DMS53 treated with DMSO at 0.1 percent for 48 hours (cell line): ENCODE measurements around the gene LRMDA.
A peak's percentile ranks its signal among the peaks of the same experiment; 100 is the strongest.
"Not testable (repeated sequence)": the region's sequence is repeated elsewhere in the genome, so short reads cannot be mapped to it uniquely, and the experiment has no call there.

Experiments used
- DNase-seq: peaks from one replicate; lab custom pipeline; 2025; ENCODE audit not compliant: unreplicated experiment; lab: John Stamatoyannopoulos, UW

LRMDA gene

GRCh38 chr10:76487582-76487981, 1056.2 kb downstream of the LRMDA start:
- DNase-seq, result no peak

DNA sequence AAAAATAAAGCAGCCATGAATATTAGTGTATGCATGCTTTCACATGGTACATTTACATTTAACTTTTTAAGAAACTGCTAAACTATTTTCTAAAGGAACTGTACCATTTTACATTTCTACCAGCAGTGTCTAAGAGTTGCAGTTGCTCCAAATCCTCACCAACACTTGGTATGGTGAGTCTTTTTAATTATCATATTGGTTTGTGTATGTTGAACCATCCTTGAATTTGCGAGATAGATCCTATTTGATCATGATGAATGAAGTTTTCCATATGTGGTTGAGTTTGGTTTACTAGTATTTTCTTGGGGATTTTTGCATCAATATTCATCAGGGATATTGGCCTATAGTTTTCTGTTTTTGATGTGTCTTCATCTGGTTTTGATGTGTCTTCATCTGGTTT, 1057.2 kb downstream of the LRMDA start:
- DNase-seq, result no peak

- no peak for DNase-seq
Observed at GRCh38 chr10:76491216-76491615, 1059.8 kb downstream of the LRMDA start.

GRCh38 chr10:76492026-76492425, 1060.6 kb downstream of the LRMDA start:
- DNase-seq, result no peak

DNA sequence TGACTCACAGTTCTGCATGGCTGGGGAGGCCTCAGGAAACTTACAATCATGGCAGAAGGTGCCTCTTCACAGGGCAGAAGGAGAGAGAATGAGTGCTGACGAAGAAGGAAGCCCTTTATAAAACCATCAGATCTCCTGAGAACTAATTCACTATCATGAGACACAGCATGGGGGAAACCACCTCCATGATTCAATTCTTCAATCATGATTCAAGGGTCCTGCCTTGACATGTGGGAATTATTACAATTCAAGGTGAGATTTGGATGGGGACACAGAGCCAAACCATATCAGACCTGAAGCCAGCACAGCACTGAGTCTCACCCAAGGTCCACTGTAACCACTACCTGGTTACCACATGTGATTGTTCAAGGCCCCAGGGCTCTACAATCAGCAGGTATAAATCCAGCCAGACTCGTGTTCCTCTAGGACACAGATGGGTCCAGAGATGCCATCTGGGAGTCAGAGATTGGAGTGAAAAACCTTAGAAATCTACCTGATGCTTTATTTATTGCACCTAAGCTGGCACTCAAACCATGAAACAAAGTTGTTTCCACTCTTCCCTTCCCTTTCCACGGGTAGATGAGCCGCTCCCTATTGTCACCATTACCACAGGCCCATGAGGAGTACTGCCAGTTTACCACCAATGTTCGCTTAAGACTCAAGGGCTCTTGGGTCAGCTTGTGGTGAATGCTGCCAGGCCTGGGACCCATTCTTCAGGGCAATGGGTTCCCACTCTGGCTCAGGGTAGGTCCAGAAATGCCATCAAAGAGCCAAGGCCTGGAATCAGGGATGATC, 1061.5 kb downstream of the LRMDA start:
- no peak for DNase-seq

DNA sequence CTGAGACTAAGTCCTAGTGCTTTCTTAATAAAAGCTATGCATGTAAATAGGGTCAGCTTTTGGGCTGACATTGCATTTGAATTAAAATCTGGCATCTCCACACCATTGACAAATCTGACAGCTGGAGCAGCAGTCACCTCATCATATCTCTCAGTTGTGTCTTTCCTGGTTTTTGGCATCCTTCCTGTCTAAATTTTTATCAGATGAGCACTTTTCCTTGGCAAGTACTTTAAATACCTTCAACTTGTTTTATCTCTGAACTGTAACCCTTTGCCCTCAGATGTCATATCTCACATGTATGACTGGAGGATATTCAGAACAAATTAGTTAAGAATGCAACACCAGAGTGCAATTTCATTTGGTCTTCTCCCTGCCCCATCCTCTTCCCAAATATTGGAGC, 1066.2 kb downstream of the LRMDA start:
- no peak for DNase-seq

GRCh38 chr10:76504823-76505222, 1073.4 kb downstream of the LRMDA start:
- DNase-seq, result no peak

DNA sequence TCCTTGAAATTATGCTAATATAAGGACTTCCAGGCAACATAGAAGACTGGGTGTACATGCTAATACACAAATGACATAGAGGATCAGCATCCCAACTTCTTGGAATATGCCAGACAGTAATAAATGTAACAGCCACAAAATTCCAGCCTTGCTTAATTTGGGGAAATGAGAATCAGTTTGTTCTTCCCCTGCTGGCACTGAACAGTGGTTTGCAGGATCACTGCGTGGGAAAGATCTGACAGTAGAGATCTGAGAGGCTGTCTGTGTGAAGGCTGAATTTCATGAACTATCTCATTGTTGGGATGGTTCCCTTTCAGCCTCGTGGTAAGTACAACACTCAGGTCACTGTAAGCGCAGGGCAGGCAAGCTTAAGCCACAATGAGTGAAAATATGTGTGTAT, 1078.0 kb downstream of the LRMDA start:
- DNase-seq, result no peak

DNA sequence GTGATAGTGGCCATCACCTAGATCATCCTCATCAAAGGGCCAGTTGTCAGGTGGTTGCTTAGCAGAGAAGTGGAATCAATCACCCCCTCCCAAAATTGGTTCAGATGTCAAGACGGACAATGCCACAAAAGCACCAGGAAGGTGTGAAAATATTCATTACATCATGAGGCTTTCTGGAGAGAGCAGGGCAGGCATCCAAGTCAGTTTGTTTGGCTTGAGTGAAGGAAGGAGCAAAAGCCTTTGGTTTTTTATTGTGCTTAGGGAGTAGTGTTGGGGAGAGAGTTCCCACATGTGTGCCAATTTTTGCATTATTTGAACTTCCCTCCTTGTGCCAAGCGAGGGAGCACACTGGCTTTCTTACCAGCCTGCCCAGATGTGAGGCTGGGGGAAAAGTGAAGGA, 1082.9 kb downstream of the LRMDA start:
- no peak for DNase-seq

GRCh38 chr10:76514869-76515268, 1083.4 kb downstream of the LRMDA start:
- DNase-seq, result no peak

- DNase-seq, result no peak
Observed at GRCh38 chr10:76522547-76522946, 1091.1 kb downstream of the LRMDA start.

DNA sequence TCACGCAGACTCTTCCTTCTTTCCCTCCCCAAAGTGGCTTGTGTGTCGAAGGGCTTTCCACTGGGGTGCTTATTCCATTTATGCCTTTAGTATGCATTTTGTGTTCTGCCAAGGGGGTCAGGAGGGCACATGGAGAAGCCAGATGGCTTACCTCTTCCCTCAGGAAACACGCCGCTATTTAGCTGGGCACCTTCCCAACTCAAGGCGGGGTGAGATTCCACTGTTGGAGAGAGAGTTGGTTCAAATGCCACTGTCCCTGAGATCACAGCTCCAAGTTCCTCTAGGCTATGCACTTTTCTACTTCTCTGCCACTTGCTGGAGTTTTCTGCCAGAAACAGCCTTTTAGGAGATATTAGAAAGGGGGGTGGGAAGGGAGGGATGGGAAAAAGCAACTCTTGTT, 1091.8 kb downstream of the LRMDA start:
- DNase-seq, result no peak

GRCh38 chr10:76523791-76524351, 1092.4 kb downstream of the LRMDA start:
- no peak for DNase-seq

DNA sequence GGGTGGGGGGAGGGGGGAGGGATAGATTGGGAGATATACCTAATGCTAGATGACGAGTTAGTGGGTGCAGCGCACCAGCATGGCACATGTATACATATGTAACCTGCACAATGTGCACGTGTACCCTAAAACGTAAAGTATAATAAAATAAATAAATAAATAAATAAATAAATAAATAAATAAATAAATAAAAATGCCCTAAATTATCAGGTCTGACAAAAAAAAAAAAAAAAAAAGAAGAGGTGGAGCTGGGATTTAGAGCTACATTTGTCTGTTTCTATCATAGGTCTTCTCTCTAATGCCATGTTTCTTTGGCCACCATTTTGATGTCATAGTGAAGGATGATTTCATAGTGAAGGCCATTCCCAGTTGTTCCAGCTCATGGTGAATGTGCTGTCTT, 1095.4 kb downstream of the LRMDA start:
- DNase-seq, result not testable (repeated sequence)

DNA sequence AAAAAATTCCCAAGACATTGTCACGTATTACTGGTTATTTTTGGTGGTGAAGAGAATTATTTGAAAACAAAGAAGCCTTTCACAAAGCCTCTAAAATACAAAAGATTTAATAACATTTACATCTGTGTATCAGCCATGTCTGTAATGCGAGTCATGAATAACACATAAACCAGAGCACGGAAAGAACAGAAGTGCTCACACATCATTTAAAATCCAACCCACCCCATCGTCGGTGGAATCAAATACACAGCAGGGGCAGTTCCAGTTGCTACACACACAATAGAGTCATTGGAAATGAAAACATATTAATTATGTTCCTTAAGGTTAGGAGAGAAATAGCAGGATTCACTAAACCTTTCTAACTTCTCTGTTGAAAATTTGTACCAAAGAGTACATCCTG, 1108.9 kb downstream of the LRMDA start:
- no peak for DNase-seq

GRCh38 chr10:76540786-76541185, 1109.4 kb downstream of the LRMDA start:
- no peak for DNase-seq

GRCh38 chr10:76541852-76542251, 1110.4 kb downstream of the LRMDA start:
- DNase-seq, result no peak

- no peak for DNase-seq
Observed at GRCh38 chr10:76542307-76542930, 1111.0 kb downstream of the LRMDA start.

GRCh38 chr10:76543655-76544054, 1112.2 kb downstream of the LRMDA start:
- DNase-seq, result no peak

GRCh38 chr10:76544789-76545188, 1113.4 kb downstream of the LRMDA start:
- no peak for DNase-seq

- DNase-seq, result no peak
Observed at GRCh38 chr10:76546411-76546810, 1115.0 kb downstream of the LRMDA start.

- DNase-seq, result peak; percentile 65
Observed at GRCh38 chr10:76547352-76547972, 1116.0 kb downstream of the LRMDA start.
